Measurements from ENCODE around the gene DEPDC1B.
"Not testable (repeated sequence)": the region's sequence is repeated elsewhere in the genome, so short reads cannot be mapped to it uniquely, and the experiment has no call there.

The DEPDC1B gene

GRCh38 chr5:60699609-60700415 lies at the start of gene DEPDC1B:
Gene DEPDC1B, minus strand, starts transcription at chr5:60700166. Its CDS starts 73 bp downstream, at chr5:60700093.
- peak; percentile 27 for TF ChIP-seq CTCF (IDR thresholded peaks at IDR 0.05; ENCODE audit: insufficient read depth, low read depth, low read length, missing control alignments)
- DNase-seq (ENCODE audit: low read depth): peak; percentile 93
- peak within 1 kb of the TSS; percentile 88 for H3K4me3 ChIP-seq (ENCODE audit: low read length)

GRCh38 chr5:60744682-60745081 lies 44.7 kb upstream of the DEPDC1B start:
- no peak for DNase-seq (ENCODE audit: low read depth)
- no peak overlapping the region for H3K4me3 ChIP-seq (ENCODE audit: low read length)
- no peak for TF ChIP-seq CTCF (IDR thresholded peaks at IDR 0.05; ENCODE audit: insufficient read depth, low read depth, low read length, missing control alignments)

GRCh38 chr5:60743511-60744314 lies 43.7 kb upstream of the DEPDC1B start:
- no peak overlapping the region for H3K4me3 ChIP-seq (ENCODE audit: low read length)
- DNase-seq (ENCODE audit: low read depth): no peak
- TF ChIP-seq CTCF (IDR thresholded peaks at IDR 0.05; ENCODE audit: insufficient read depth, low read depth, low read length, missing control alignments): no peak

GRCh38 chr5:60740322-60740721 lies 40.4 kb upstream of the DEPDC1B start:
- DNase-seq (ENCODE audit: low read depth): no peak
- H3K4me3 ChIP-seq (ENCODE audit: low read length): no peak overlapping the region
- no peak for TF ChIP-seq CTCF (IDR thresholded peaks at IDR 0.05; ENCODE audit: insufficient read depth, low read depth, low read length, missing control alignments)

GRCh38 chr5:60738933-60739332 lies 39.0 kb upstream of the DEPDC1B start:
- no peak for TF ChIP-seq CTCF (IDR thresholded peaks at IDR 0.05; ENCODE audit: insufficient read depth, low read depth, low read length, missing control alignments)
- no peak for DNase-seq (ENCODE audit: low read depth)
- H3K4me3 ChIP-seq (ENCODE audit: low read length): no peak overlapping the region

- no peak for TF ChIP-seq CTCF (IDR thresholded peaks at IDR 0.05; ENCODE audit: insufficient read depth, low read depth, low read length, missing control alignments)
- no peak for DNase-seq (ENCODE audit: low read depth)
- no peak overlapping the region for H3K4me3 ChIP-seq (ENCODE audit: low read length)
These were observed 38.5 kb upstream of the DEPDC1B start for GRCh38 chr5:60738461-60738860.

GRCh38 chr5:60730858-60731257 lies 30.9 kb upstream of the DEPDC1B start:
- DNase-seq (ENCODE audit: low read depth); H3K4me3 ChIP-seq (ENCODE audit: low read length): not testable (repeated sequence)
